PFSK-1 (cell line): ENCODE results near the gene SRGAP3.

Experiments used
- FOXP2 ChIP-seq: optimal IDR thresholded peaks from 2 replicates; pipeline ENCODE3; 2011; ENCODE audit warnings: borderline replicate concordance, control low read depth, inconsistent platforms; ENCODE audit not compliant: insufficient read depth; ENCODE audit errors: extremely low read length, extremely low read depth
- POLR2AphosphoS5 ChIP-seq: IDR thresholded peaks from 2 replicates; pipeline ENCODE4 v1.6.1; 2012; ENCODE audit warnings: low read depth, mild to moderate bottlenecking, control low read depth, low read length, moderate library complexity
- SIN3A ChIP-seq: IDR thresholded peaks from 2 replicates; pipeline ENCODE4 v1.6.1; 2012; ENCODE audit warnings: mild to moderate bottlenecking, low read length, moderate library complexity, borderline replicate concordance; ENCODE audit not compliant: insufficient read depth
- TAF1 ChIP-seq: IDR thresholded peaks from 2 replicates; pipeline ENCODE4 v1.6.1; 2012; ENCODE audit warnings: low read length, control low read depth, borderline replicate concordance; ENCODE audit not compliant: insufficient read depth
- TF ChIP-seq, protein P1 (sequence below), 2 experiments: IDR thresholded peaks; 2 replicates each; pipeline versions ENCODE4 v1.6.1 to v1.8.0; 2011 to 2012; ENCODE audit warnings: low read depth in 2 of 2, low read length in 2 of 2, control low read depth in 1 of 2, inconsistent platforms in 1 of 2, mild to moderate bottlenecking in 1 of 2, moderate library complexity in 1 of 2; ENCODE audit not compliant: insufficient read depth in 1 of 2

DNA sequence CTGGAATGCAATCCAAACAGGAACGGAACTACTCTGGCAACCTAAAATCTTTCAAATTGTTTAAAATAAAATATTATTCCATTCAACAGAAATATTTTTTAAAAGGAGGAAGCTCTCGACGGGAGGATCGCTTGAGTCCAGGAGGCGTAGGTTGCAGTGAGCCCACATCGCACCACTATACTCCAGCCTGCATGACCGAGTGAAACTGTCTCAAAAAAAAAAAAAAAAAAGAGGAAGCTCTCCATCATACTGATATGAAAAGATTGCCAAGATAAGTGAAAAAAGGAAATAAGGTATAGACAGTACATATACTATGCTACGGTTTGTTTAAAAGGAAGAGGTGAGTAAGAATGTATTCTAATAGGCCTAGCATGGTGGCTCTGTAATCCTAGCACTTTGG lies 289.8 kb downstream of the SRGAP3 start:
- TF ChIP-seq, protein P1, sequence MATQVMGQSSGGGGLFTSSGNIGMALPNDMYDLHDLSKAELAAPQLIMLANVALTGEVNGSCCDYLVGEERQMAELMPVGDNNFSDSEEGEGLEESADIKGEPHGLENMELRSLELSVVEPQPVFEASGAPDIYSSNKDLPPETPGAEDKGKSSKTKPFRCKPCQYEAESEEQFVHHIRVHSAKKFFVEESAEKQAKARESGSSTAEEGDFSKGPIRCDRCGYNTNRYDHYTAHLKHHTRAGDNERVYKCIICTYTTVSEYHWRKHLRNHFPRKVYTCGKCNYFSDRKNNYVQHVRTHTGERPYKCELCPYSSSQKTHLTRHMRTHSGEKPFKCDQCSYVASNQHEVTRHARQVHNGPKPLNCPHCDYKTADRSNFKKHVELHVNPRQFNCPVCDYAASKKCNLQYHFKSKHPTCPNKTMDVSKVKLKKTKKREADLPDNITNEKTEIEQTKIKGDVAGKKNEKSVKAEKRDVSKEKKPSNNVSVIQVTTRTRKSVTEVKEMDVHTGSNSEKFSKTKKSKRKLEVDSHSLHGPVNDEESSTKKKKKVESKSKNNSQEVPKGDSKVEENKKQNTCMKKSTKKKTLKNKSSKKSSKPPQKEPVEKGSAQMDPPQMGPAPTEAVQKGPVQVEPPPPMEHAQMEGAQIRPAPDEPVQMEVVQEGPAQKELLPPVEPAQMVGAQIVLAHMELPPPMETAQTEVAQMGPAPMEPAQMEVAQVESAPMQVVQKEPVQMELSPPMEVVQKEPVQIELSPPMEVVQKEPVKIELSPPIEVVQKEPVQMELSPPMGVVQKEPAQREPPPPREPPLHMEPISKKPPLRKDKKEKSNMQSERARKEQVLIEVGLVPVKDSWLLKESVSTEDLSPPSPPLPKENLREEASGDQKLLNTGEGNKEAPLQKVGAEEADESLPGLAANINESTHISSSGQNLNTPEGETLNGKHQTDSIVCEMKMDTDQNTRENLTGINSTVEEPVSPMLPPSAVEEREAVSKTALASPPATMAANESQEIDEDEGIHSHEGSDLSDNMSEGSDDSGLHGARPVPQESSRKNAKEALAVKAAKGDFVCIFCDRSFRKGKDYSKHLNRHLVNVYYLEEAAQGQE (IDR thresholded peaks at IDR 0.05; ENCODE audit: insufficient read depth in 1 of 2, low read depth in 2 of 2, low read length in 2 of 2), result no peak
- TF ChIP-seq TAF1 (no peak), POLR2AphosphoS5 (no peak), SIN3A (no peak), FOXP2 (no peak)
